ENCODE data around the gene CHIC1. TPM values are rescaled to one million over a fixed set of nuclear protein-coding genes. Genes with fewer than 3 reads are reported as not detected.
"Not testable (repeated sequence)": the region's sequence is repeated elsewhere in the genome, so short reads cannot be mapped to it uniquely, and the experiment has no call there.

Gene CHIC1
- total RNA-seq, 1 experiment from 2014 or later = 7.6 TPM

GRCh38 chrX:73647212-73647611 is 84.2 kb downstream of the CHIC1 start:
- Histone ChIP-seq H3K27me3 (replicated peaks; ENCODE audit: control insufficient read depth, insufficient read depth, low read length) (no peaks in the 10 kb centered on the region), H3K36me3 (ENCODE audit: control insufficient read depth, insufficient read depth, low read length) (no peaks in the 10 kb centered on the region), H3K4me3 (ENCODE audit: low read depth, low read length) (no peak overlapping the region), H3K4me1 (no peaks in the 10 kb centered on the region), H3K9me3 (no peaks in the 10 kb centered on the region)
- Mint-ChIP-seq H3K4me1 (ENCODE audit: low read depth, unreplicated experiment) (no peaks in the 10 kb centered on the region), H3K36me3 (ENCODE audit: insufficient read depth, unreplicated experiment) (peaks cover 6% of the 10 kb centered on the region), H3K9me3 (ENCODE audit: unreplicated experiment) (no peaks in the 10 kb centered on the region), H3K4me3 (ENCODE audit: unreplicated experiment) (no peak overlapping the region), H3K27me3 (ENCODE audit: insufficient read depth, unreplicated experiment) (no peaks in the 10 kb centered on the region), H3K27ac (ENCODE audit: unreplicated experiment) (no peak overlapping the region)
- ChIA-PET POLR2A (no interaction called here), CTCF (no interaction called here)
- intact Hi-C loops (cut with micrococcal nuclease; ENCODE audit: unreplicated experiment) = no loop called here
- TF ChIP-seq CTCF (IDR thresholded peaks at IDR 0.05; ENCODE audit: insufficient read depth in 1 of 2, low read depth in 1 of 2, low read length in 1 of 2, severe bottlenecking in 1 of 2, unreplicated experiment in 1 of 2) = no peak
- BruUV-seq (replicated peaks) = no TSS peak
- DNase-seq = no peak

GRCh38 chrX:73647632-73648322 is 84.8 kb downstream of the CHIC1 start:
- Mint-ChIP-seq H3K27me3 (ENCODE audit: insufficient read depth, unreplicated experiment) (no peaks in the 10 kb centered on the region), H3K4me1 (ENCODE audit: low read depth, unreplicated experiment) (no peaks in the 10 kb centered on the region), H3K27ac (ENCODE audit: unreplicated experiment) (no peak overlapping the region), H3K36me3 (ENCODE audit: insufficient read depth, unreplicated experiment) (peaks cover 6% of the 10 kb centered on the region), H3K9me3 (ENCODE audit: unreplicated experiment) (no peaks in the 10 kb centered on the region), H3K4me3 (ENCODE audit: unreplicated experiment) (no peak overlapping the region)
- no peaks in the 10 kb centered on the region for H3K27me3 ChIP-seq (replicated peaks; ENCODE audit: control insufficient read depth, insufficient read depth, low read length)
- POLR2A ChIA-PET = no interaction called here
- no peaks in the 10 kb centered on the region for H3K9me3 ChIP-seq
- no peak for TF ChIP-seq CTCF (IDR thresholded peaks at IDR 0.05; ENCODE audit: insufficient read depth in 1 of 2, low read depth in 1 of 2, low read length in 1 of 2, severe bottlenecking in 1 of 2, unreplicated experiment in 1 of 2)
- no peak for DNase-seq
- no peak overlapping the region for H3K4me3 ChIP-seq (ENCODE audit: low read depth, low read length)
- no peaks in the 10 kb centered on the region for H3K4me1 ChIP-seq
- BruUV-seq (replicated peaks) = no TSS peak
- H3K36me3 ChIP-seq (ENCODE audit: control insufficient read depth, insufficient read depth, low read length) = no peaks in the 10 kb centered on the region
- intact Hi-C loops (cut with micrococcal nuclease; ENCODE audit: unreplicated experiment) = no loop called here
- CTCF ChIA-PET = no interaction called here

- POLR2A ChIA-PET; H3K27me3 ChIP-seq (replicated peaks; ENCODE audit: control insufficient read depth, insufficient read depth, low read length); H3K4me3 Mint-ChIP-seq (ENCODE audit: unreplicated experiment); H3K4me1 Mint-ChIP-seq (ENCODE audit: low read depth, unreplicated experiment); H3K9me3 ChIP-seq; H3K9me3 Mint-ChIP-seq (ENCODE audit: unreplicated experiment); H3K4me3 ChIP-seq (ENCODE audit: low read depth, low read length); BruUV-seq (replicated peaks); H3K27ac Mint-ChIP-seq (ENCODE audit: unreplicated experiment); H3K27me3 Mint-ChIP-seq (ENCODE audit: insufficient read depth, unreplicated experiment); CTCF ChIA-PET; H3K36me3 ChIP-seq (ENCODE audit: control insufficient read depth, insufficient read depth, low read length); DNase-seq; H3K36me3 Mint-ChIP-seq (ENCODE audit: insufficient read depth, unreplicated experiment); H3K4me1 ChIP-seq; intact Hi-C loops (cut with micrococcal nuclease; ENCODE audit: unreplicated experiment): not testable (repeated sequence)
Observed at GRCh38 chrX:73661322-73661721, 98.3 kb downstream of the CHIC1 start.

- no peaks in the 10 kb centered on the region for H3K4me1 Mint-ChIP-seq (ENCODE audit: low read depth, unreplicated experiment)
- H3K36me3 Mint-ChIP-seq (ENCODE audit: insufficient read depth, unreplicated experiment) = no peaks in the 10 kb centered on the region
- ChIA-PET CTCF (no interaction called here), POLR2A (no interaction called here)
- H3K4me1 ChIP-seq = no peaks in the 10 kb centered on the region
- H3K27me3 ChIP-seq (replicated peaks; ENCODE audit: control insufficient read depth, insufficient read depth, low read length) = no peaks in the 10 kb centered on the region
- BruUV-seq (replicated peaks) = no TSS peak
- H3K9me3 ChIP-seq = no peaks in the 10 kb centered on the region
- H3K36me3 ChIP-seq (ENCODE audit: control insufficient read depth, insufficient read depth, low read length) = no peaks in the 10 kb centered on the region
- no peak overlapping the region for H3K4me3 ChIP-seq (ENCODE audit: low read depth, low read length)
- H3K27ac Mint-ChIP-seq (ENCODE audit: unreplicated experiment) = no peak overlapping the region
- no peaks in the 10 kb centered on the region for H3K27me3 Mint-ChIP-seq (ENCODE audit: insufficient read depth, unreplicated experiment)
- peaks cover 14% of the 10 kb centered on the region for H3K9me3 Mint-ChIP-seq (ENCODE audit: unreplicated experiment)
- intact Hi-C loops (cut with micrococcal nuclease; ENCODE audit: unreplicated experiment) = no loop called here
- TF ChIP-seq CTCF (IDR thresholded peaks at IDR 0.05; ENCODE audit: insufficient read depth in 1 of 2, low read depth in 1 of 2, low read length in 1 of 2, severe bottlenecking in 1 of 2, unreplicated experiment in 1 of 2) = no peak
- DNase-seq = no peak
- H3K4me3 Mint-ChIP-seq (ENCODE audit: unreplicated experiment) = no peak overlapping the region
Observed at GRCh38 chrX:73668779-73669178, 105.8 kb downstream of the CHIC1 start.
